ENCODE measurements around the gene KCNH6. TPM values are rescaled to one million over a fixed set of nuclear protein-coding genes. Genes with fewer than 3 reads are reported as not detected.

KCNH6 gene
- total RNA-seq, 4 donors from 2014 or later = not detected

DNA sequence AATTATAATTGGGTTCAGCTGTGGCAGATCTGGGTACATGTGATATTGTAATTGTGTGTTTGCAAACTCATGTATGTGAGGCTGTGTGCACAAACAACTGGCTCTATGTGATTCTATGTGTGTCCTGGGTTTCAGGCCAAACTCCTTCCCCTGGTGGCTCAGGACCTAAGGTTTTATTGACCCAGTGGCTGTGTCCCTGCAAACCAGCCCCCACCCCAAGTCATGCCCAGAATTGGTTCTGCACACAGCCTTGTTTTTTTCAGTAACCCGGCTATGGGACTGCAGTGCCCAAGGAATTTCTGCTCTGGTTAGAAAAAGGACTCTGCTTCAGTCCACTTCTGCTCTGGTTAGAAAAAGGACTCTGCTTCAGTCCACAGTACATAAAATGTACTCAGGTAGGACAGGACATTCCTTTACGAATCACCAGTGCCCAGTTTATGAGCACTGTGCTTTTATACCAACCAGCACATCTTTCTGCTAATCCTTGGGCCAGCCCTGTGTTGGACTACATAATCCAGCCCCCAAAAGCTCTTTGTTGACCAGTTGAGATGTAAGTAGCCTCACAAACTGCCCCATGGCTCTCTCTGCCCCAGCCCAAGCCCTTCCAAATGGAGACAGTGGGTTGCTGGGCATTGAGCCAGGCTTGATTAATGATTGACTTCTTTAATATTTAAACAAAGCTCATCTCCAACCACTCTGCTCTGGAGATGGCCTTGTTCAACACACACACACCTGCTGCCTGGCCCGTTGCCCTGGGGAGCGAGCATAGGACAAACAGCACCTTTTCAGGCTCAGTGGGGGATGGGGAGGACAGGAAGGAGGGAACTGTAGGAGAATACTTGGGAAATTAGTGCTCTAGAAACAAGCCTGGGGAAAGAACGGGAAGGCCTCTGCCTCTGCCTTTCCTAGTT, 2.9 kb upstream of the KCNH6 start:
- H3K4me3 ChIP-seq = no peak overlapping the region
- H3K27ac ChIP-seq = no peak overlapping the region
- TF ChIP-seq, protein P1, sequence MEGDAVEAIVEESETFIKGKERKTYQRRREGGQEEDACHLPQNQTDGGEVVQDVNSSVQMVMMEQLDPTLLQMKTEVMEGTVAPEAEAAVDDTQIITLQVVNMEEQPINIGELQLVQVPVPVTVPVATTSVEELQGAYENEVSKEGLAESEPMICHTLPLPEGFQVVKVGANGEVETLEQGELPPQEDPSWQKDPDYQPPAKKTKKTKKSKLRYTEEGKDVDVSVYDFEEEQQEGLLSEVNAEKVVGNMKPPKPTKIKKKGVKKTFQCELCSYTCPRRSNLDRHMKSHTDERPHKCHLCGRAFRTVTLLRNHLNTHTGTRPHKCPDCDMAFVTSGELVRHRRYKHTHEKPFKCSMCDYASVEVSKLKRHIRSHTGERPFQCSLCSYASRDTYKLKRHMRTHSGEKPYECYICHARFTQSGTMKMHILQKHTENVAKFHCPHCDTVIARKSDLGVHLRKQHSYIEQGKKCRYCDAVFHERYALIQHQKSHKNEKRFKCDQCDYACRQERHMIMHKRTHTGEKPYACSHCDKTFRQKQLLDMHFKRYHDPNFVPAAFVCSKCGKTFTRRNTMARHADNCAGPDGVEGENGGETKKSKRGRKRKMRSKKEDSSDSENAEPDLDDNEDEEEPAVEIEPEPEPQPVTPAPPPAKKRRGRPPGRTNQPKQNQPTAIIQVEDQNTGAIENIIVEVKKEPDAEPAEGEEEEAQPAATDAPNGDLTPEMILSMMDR (IDR thresholded peaks at IDR 0.05) = no peak
- TF ChIP-seq POLR2A (IDR thresholded peaks at IDR 0.05) (no peak), EP300 (IDR thresholded peaks at IDR 0.05) (no peak), POLR2AphosphoS5 (IDR thresholded peaks at IDR 0.05) (no peak)
- WGBS, 2 donors (ENCODE audit: low coverage in 1 of 2) = 17 to 54% methylated on average over 1 to 4 of the region's 5 CpGs
- no peaks in the 10 kb centered on the region for H3K36me3 ChIP-seq
- H3K9me3 ChIP-seq = no peaks in the 10 kb centered on the region
- no peak for ATAC-seq
- peaks cover 0 to 10% (median 0%) of the 10 kb centered on the region in 3 donors for H3K4me1 ChIP-seq
- peaks cover 76% of the 10 kb centered on the region for H3K27me3 ChIP-seq

DNA sequence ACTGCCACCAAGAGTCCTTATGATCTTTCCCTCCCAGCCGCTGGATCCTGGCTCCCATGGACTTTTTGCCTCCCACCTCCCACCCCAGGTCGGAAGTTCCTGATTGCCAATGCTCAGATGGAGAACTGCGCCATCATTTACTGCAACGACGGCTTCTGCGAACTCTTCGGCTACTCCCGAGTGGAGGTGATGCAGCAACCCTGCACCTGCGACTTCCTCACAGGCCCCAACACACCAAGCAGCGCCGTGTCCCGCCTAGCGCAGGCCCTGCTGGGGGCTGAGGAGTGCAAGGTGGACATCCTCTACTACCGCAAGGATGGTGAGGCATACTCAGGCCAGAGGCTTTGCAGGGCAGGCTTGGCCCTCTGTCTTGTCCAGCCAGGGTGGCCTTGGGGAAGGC, 893 bp downstream of the KCNH6 start:
- Histone ChIP-seq H3K4me3 (no peak overlapping the region), H3K27ac (no peak overlapping the region), H3K4me1 (peaks cover 0 to 10% (median 0%) of the 10 kb centered on the region in 3 donors), H3K36me3 (no peaks in the 10 kb centered on the region), H3K9me3 (no peaks in the 10 kb centered on the region), H3K27me3 (peaks cover 71% of the 10 kb centered on the region)
- no peak for ATAC-seq
- WGBS, 2 donors (ENCODE audit: low coverage in 1 of 2) = 89% methylated on average over 8 of the region's 14 CpGs; no CpG with 5 or more reads in 1 of the 2 donors
- TF ChIP-seq POLR2AphosphoS5 (IDR thresholded peaks at IDR 0.05) = no peak
- TF ChIP-seq, protein P1 (IDR thresholded peaks at IDR 0.05) = no peak
- TF ChIP-seq POLR2A (IDR thresholded peaks at IDR 0.05) = no peak
- TF ChIP-seq EP300 (IDR thresholded peaks at IDR 0.05) = no peak

DNA sequence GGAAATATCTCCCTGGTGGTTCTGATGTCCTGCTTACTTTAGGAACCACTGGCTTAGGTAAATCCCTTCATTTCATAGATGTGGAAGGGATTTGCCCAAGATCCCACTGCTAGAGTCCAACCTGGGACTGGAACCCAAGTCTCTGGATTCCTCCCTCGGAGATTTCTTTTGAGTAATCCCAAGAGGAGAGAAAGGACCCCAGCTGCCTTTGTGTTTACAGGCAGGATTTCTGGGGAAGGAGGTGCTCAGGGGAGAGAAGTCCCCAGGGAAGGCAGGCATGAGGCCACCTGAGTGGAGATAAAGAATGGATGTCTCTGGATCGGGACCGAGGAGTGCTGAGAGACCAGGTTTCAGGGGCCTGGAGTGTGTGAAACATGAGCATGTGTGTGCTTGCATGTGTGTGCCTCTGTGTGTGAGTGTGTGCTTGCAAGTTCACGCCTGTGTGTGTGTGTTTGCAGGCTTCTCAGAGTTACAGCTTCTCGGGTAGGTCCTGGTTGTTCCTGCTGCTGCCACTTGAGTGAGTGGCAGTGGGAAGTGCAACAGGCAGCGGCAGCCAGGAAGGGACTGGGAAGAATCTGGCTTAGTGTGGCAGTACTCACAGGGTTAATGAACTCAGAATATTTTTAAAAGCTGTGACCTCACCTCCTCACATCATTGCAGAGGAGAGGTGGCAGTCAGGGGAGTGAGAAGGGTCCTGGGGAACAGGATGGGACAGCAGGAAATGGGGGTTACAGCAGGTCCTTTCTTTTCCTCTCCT, 2.2 kb downstream of the KCNH6 start:
- WGBS, 2 donors (ENCODE audit: low coverage in 1 of 2) = 47 to 57% methylated on average over 1 to 6 of the region's 6 CpGs
- ATAC-seq = no peak
- H3K36me3 ChIP-seq = no peaks in the 10 kb centered on the region
- no peak overlapping the region for H3K4me3 ChIP-seq
- no peaks in the 10 kb centered on the region for H3K9me3 ChIP-seq
- TF ChIP-seq, protein P1 (IDR thresholded peaks at IDR 0.05) = no peak
- TF ChIP-seq POLR2AphosphoS5 (IDR thresholded peaks at IDR 0.05) (no peak), EP300 (IDR thresholded peaks at IDR 0.05) (no peak), POLR2A (IDR thresholded peaks at IDR 0.05) (no peak)
- H3K27ac ChIP-seq = no peak overlapping the region
- H3K4me1 ChIP-seq = peaks cover 0 to 10% (median 0%) of the 10 kb centered on the region in 3 donors
- H3K27me3 ChIP-seq = peaks cover 65% of the 10 kb centered on the region

DNA sequence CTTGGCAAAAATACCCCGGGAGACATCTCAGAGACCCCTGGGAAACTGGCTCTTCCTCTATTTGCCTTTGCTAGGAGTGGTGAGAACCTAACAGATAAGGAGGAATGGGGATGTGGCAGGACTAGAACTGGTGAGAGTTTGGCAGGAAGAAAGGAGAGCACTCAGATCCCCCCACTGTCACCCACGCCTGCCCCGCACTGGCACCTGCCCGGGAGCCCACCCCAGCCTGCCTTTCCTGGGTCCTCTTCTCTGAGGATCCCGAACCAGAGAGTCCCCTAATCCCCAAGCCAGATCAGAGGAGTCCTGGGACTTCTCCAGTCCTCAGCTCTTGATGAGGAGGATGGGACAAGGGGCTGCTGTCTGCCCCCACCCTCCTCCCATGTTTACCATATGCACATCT, 3.7 kb downstream of the KCNH6 start:
- H3K9me3 ChIP-seq = no peaks in the 10 kb centered on the region
- peaks cover 0 to 10% (median 0%) of the 10 kb centered on the region in 3 donors for H3K4me1 ChIP-seq
- 83 to 92% methylated on average over 1 to 4 of the region's 5 CpGs for WGBS, 2 donors (ENCODE audit: low coverage in 1 of 2)
- no peak overlapping the region for H3K4me3 ChIP-seq
- no peak overlapping the region for H3K27ac ChIP-seq
- TF ChIP-seq POLR2A (IDR thresholded peaks at IDR 0.05) = no peak
- TF ChIP-seq, protein P1 (IDR thresholded peaks at IDR 0.05) = no peak
- TF ChIP-seq EP300 (IDR thresholded peaks at IDR 0.05) = no peak
- TF ChIP-seq POLR2AphosphoS5 (IDR thresholded peaks at IDR 0.05) = no peak
- H3K27me3 ChIP-seq = peaks cover 52% of the 10 kb centered on the region
- ATAC-seq = no peak
- H3K36me3 ChIP-seq = no peaks in the 10 kb centered on the region

All from gastroesophageal sphincter (tissue), 4 donors.